ENCODE results near the gene ID1. TPM values are rescaled to one million over a fixed set of nuclear protein-coding genes. Genes with fewer than 3 reads are reported as not detected.

The ID1 gene
- polyA plus RNA-seq, 2 of the 4 experiments (the other 2 are of a cell fraction), result 237 to 432 TPM

- TF ChIP-seq KDM1A (IDR thresholded peaks at IDR 0.05; ENCODE audit: low read depth) (no peak), HEYL (CRISPR knock-in tag; IDR thresholded peaks at IDR 0.05) (no peak), MYC (IDR thresholded peaks at IDR 0.05; ENCODE audit: borderline replicate concordance, low read length) (no peak), SMC3 (IDR thresholded peaks at IDR 0.05) (no peak)
Measured at GRCh38 chr20:31562241-31562640, 42.8 kb upstream of the ID1 start.

GRCh38 chr20:31564284-31564683 lies 40.8 kb upstream of the ID1 start:
- Histone ChIP-seq H3K4me2 (no peak overlapping the region), H3K9me3 (no peaks in the 10 kb centered on the region), H3K4me3 (no peak overlapping the region), H3K27ac (peak overlapping the region; percentile 21 to 97; a peak in 4 of 6 replicates), H3K4me1 (peaks cover 80% of the 10 kb centered on the region)
- 87% methylated on average over 6 of the region's 6 CpGs for WGBS (ENCODE audit: missing lambda C conversion rate)
- ATAC-seq, result no peak
- DNase-seq (ENCODE audit: low read depth in 1 of 2, low spot score in 1 of 2), result no peak
- POLR2A ChIA-PET, result interaction anchor here (5.2 kb wide), 1 partner anchor 41 kb away, joined by 172 read pairs; the partner anchor contains the start of gene ID1
- FAIRE-seq, result no peak
- TF ChIP-seq FOXS1 (CRISPR knock-in tag; IDR thresholded peaks at IDR 0.05), result no peak
- TF ChIP-seq CTCF (IDR thresholded peaks at IDR 0.05), result no peak
- TF ChIP-seq EP300 (IDR thresholded peaks at IDR 0.05), result no peak
- no peak for TF ChIP-seq CBX2 (IDR thresholded peaks at IDR 0.05; ENCODE audit: borderline replicate concordance, low read depth)
- no peak for TF ChIP-seq ATOH8 (CRISPR knock-in tag; IDR thresholded peaks at IDR 0.05; ENCODE audit: low read depth)
- TF ChIP-seq HES2 (IDR thresholded peaks at IDR 0.05), result no peak
- no peak for TF ChIP-seq BHLHE40 (IDR thresholded peaks at IDR 0.05; ENCODE audit: low read depth, low read length)
- no peak for TF ChIP-seq ZSCAN20 (CRISPR knock-in tag; IDR thresholded peaks at IDR 0.05)
- TF ChIP-seq RARB (CRISPR knock-in tag; IDR thresholded peaks at IDR 0.05), result no peak
- TF ChIP-seq KDM1A (IDR thresholded peaks at IDR 0.05; ENCODE audit: low read depth), result no peak
- no peak for TF ChIP-seq ZFP36 (IDR thresholded peaks at IDR 0.05; ENCODE audit: borderline replicate concordance, partially characterized antibody)
- TF ChIP-seq HOXA7 (CRISPR knock-in tag; IDR thresholded peaks at IDR 0.05), result no peak
- CTCF ChIA-PET, result interaction anchor here (3.4 to 31.2 kb wide), 6 partner anchors 0 to 160 kb away, joined by 26 to 966 read pairs (median 299); partner anchors contain the start of gene ID1

More at GRCh38 chr20:31562241-31562640, 42.8 kb upstream of the ID1 start:
- FAIRE-seq (no peak), ATAC-seq (no peak), DNase-seq (ENCODE audit: low read depth in 1 of 2, low spot score in 1 of 2) (no peak)
- H3K27ac ChIP-seq, result peak overlapping the region; percentile 90 to 97
- CTCF ChIA-PET, result interaction anchor here (0.6 to 31.2 kb wide), 24 partner anchors 2 to 801 kb away, joined by 3 to 966 read pairs (median 5); partner anchors contain the start of genes COX4I2 and ID1
- POLR2A ChIA-PET, result interaction anchor here (0.6 to 5.2 kb wide), 8 partner anchors 11 to 162 kb away, joined by 3 to 172 read pairs (median 4); partner anchors contain the start of gene ID1
- no peak overlapping the region; the same call in 2 of the 3 replicates for H3K4me2 ChIP-seq
- peaks cover 64% of the 10 kb centered on the region for H3K4me1 ChIP-seq
- no peaks in the 10 kb centered on the region for H3K9me3 ChIP-seq
- no peak overlapping the region for H3K4me3 ChIP-seq
- 15% methylated on average over 1 of the region's 1 CpG for WGBS (ENCODE audit: missing lambda C conversion rate)

- no peak for TF ChIP-seq MAFK (IDR thresholded peaks at IDR 0.05; ENCODE audit: partially characterized antibody)
- no peak for TF ChIP-seq MAX (IDR thresholded peaks at IDR 0.05)
- TF ChIP-seq NPAS2 (CRISPR knock-in tag; IDR thresholded peaks at IDR 0.05; ENCODE audit: borderline replicate concordance), result no peak
- no peak for TF ChIP-seq SMC3 (IDR thresholded peaks at IDR 0.05)
- TF ChIP-seq E2F6 (IDR thresholded peaks at IDR 0.05; ENCODE audit: borderline replicate concordance, low read depth), result no peak
- no peak for TF ChIP-seq TFCP2L1 (CRISPR knock-in tag; IDR thresholded peaks at IDR 0.05)
- peak overlapping the region; percentile 93 to 99 for H3K27ac ChIP-seq
- no peaks in the 10 kb centered on the region for H3K9me3 ChIP-seq
- FAIRE-seq (no peak), ATAC-seq (no peak), DNase-seq (ENCODE audit: low read depth in 1 of 2, low spot score in 1 of 2) (peak in 1 of 2 experiments; percentile 53)
- peak overlapping the region; percentile 61 for H3K4me2 ChIP-seq
- 80% methylated on average over 4 of the region's 6 CpGs for WGBS (ENCODE audit: missing lambda C conversion rate)
- CTCF ChIA-PET, result interaction anchor here (0.8 to 28.4 kb wide), 9 partner anchors 17 to 157 kb away, joined by 3 to 903 read pairs (median 19); partner anchors contain the start of genes BCL2L1 and ID1
- POLR2A ChIA-PET, result interaction anchor here (0.6 to 7.0 kb wide), 3 partner anchors 24 to 46 kb away, joined by 3 to 113 read pairs (median 47); partner anchors contain the start of gene ID1
- no peak overlapping the region for H3K4me3 ChIP-seq
- H3K4me1 ChIP-seq, result peaks cover 80% of the 10 kb centered on the region
Measured at GRCh38 chr20:31565699-31566318, 39.3 kb upstream of the ID1 start.

Measured in A549 (cell line).